Left ventricle myocardium inferior (tissue), 1 donor: ENCODE data around the gene TENM3. TPM values are rescaled to one million over a fixed set of nuclear protein-coding genes. Genes with fewer than 3 reads are reported as not detected.

Experiments used
- DNase-seq: peaks from one replicate; pipeline ENCODE4 v3.0.0-alpha.2; 2020
- H3K27ac ChIP-seq: fragments of 200-600 bp; replicated peaks from 2 replicates; pipeline ENCODE4 v1.8.0; 2021
- H3K27me3 ChIP-seq: fragments of 200-600 bp; 2 replicates; pipeline ENCODE4 v1.8.0; 2021; ENCODE audit warnings: low read depth
- H3K36me3 ChIP-seq: fragments of 200-600 bp; 2 replicates; pipeline ENCODE4 v1.8.0; 2021
- H3K4me1 ChIP-seq: fragments of 200-600 bp; 2 replicates; pipeline ENCODE4 v1.8.0; 2021
- H3K4me3 ChIP-seq: fragments of 200-600 bp; 2 replicates; pipeline ENCODE4 v1.8.0; 2021; ENCODE audit warnings: mild to moderate bottlenecking, moderate library complexity
- H3K9me3 ChIP-seq: fragments of 200-600 bp; replicated peaks from 2 replicates; pipeline ENCODE4 v1.8.0; 2021
- CTCF ChIP-seq: fragments of 200-600 bp; IDR thresholded peaks from 2 replicates; pipeline ENCODE4 v1.8.0; 2021; ENCODE audit warnings: antibody characterized with exemption, mild to moderate bottlenecking, borderline replicate concordance
- intact Hi-C: fragments of 100-400 bp; cut with micrococcal nuclease; formaldehyde crosslinking; loops from one replicate; pipeline ENCODE4 v1.11.0; 2022
- total RNA-seq: library from RNA; stranded (reverse); fragmentation: NEBNext Ultra II Directional; extraction: Animal tissue kit (Norgen Biotek cat#: 25700); gene quantifications from one replicate; pipeline ENCODE4 v1.2.1, GENCODE V29; 2021
- donor health status: DM: no; HTN: yes; CAD: no; lungs with severe emphysema.

Gene TENM3
- total RNA-seq, 1 donor from 2014 or later, result 1.5 TPM

- Histone ChIP-seq H3K9me3 (no peaks in the 10 kb centered on the region), H3K4me1 (no peaks in the 10 kb centered on the region), H3K36me3 (no peaks in the 10 kb centered on the region), H3K27me3 (no peaks in the 10 kb centered on the region), H3K4me3 (no peak overlapping the region), H3K27ac (no peak overlapping the region)
- intact Hi-C loops, result no loop called here
- no peak for DNase-seq
- no peak for TF ChIP-seq CTCF
Observed at GRCh38 chr4:182293691-182294255, 50.6 kb downstream of the TENM3 start.

GRCh38 chr4:182294451-182294850 lies 51.2 kb downstream of the TENM3 start:
- intact Hi-C loops, result no loop called here
- Histone ChIP-seq H3K9me3 (no peaks in the 10 kb centered on the region), H3K27ac (no peak overlapping the region), H3K4me3 (no peak overlapping the region), H3K4me1 (no peaks in the 10 kb centered on the region), H3K27me3 (no peaks in the 10 kb centered on the region), H3K36me3 (no peaks in the 10 kb centered on the region)
- TF ChIP-seq CTCF, result no peak
- DNase-seq, result no peak

DNA sequence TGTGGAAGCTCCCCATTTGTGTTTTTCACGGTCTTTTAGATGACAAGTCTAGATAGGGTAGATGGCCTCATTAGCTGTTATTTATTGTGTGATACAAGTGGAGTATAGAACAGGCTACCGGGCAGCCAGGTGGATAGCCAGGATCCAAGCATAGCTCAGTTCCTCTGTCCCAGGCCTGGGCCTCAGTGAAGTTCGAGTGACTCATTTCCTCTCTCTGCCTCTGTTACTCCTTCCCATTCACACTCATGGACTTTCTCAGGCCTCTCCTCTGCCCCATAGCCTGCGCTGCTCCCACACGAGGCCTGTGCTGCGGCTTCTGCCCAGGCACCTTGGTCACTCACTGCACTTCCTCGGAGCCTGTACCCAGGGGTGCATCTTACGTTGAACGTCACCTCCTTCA lies 54.5 kb downstream of the TENM3 start:
- DNase-seq, result no peak
- Histone ChIP-seq H3K27ac (no peak overlapping the region), H3K4me3 (no peak overlapping the region), H3K4me1 (no peaks in the 10 kb centered on the region), H3K36me3 (no peaks in the 10 kb centered on the region), H3K27me3 (no peaks in the 10 kb centered on the region), H3K9me3 (no peaks in the 10 kb centered on the region)
- TF ChIP-seq CTCF, result no peak
- intact Hi-C loops, result no loop called here

- Histone ChIP-seq H3K36me3 (no peaks in the 10 kb centered on the region), H3K4me1 (no peaks in the 10 kb centered on the region), H3K9me3 (no peaks in the 10 kb centered on the region), H3K4me3 (no peak overlapping the region), H3K27ac (no peak overlapping the region), H3K27me3 (no peaks in the 10 kb centered on the region)
- no peak for DNase-seq
- no peak for TF ChIP-seq CTCF
- intact Hi-C loops, result no loop called here
Observed at GRCh38 chr4:182301736-182302135, 58.5 kb downstream of the TENM3 start.

DNA sequence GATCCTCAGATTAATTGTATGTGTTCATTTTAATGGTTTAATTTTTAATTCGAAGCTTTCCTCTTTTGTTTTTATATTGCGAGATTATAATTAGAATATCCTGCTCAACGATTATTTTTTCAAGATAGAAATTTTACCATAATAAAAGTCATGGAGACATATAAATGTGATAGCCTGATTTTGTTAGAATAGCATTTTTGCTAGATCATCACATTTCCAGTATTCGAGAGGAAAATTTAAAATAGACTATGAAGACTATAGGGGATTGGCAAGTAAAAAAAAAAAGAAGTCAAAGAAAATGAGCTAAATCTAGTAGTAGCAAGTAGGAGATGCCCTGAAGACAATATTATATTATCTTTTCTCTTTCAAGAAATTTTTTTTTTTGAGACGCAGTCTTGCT lies 60.6 kb downstream of the TENM3 start:
- intact Hi-C loops, result no loop called here
- no peak overlapping the region for H3K27ac ChIP-seq
- TF ChIP-seq CTCF, result no peak
- H3K4me3 ChIP-seq, result no peak overlapping the region
- H3K9me3 ChIP-seq, result no peaks in the 10 kb centered on the region
- H3K27me3 ChIP-seq, result no peaks in the 10 kb centered on the region
- no peak for DNase-seq
- H3K36me3 ChIP-seq, result no peaks in the 10 kb centered on the region
- no peaks in the 10 kb centered on the region for H3K4me1 ChIP-seq
